Measurements from ENCODE around the gene ADARB1. TPM values are rescaled to one million over a fixed set of nuclear protein-coding genes. Genes with fewer than 3 reads are reported as not detected.

Gene ADARB1
- total RNA-seq, 1 experiment from 2014 or later: 12.1 TPM

DNA sequence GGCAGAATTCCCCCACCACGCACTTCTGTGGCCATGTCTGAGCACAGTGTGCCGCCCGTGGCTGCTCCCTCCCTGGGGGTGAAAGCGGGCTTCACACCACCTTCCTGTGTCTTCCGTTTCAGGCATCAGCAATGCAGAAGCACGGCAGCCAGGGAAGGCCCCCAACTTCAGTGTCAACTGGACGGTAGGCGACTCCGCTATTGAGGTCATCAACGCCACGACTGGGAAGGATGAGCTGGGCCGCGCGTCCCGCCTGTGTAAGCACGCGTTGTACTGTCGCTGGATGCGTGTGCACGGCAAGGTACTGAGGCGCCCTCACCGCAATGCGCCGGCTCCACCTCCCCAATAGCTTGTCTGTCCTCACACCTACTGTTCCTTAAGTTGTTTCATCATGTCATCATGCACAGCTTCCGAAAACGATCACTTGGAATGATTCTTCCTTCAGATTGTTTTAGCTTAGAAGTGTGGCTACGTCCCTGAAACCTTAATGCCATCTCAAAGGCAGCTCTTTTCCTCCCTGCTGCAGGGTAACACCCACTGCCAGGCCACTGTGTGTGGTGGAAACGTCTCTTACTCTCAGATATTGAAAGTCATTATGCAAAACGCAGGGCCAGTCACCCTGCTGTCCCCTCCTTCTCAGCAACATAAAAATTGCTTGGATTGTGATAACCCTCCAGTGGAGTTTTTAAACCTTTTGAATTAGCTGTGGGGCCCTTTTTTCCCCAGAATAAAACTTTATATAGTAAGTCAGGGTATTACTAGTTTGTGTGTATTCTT is 146.5 kb downstream of the ADARB1 start:
- Histone ChIP-seq H3K36me3 (ENCODE audit: low read depth) (no peaks in the 10 kb centered on the region), H3F3A (ENCODE audit: insufficient read depth, low read depth) (no peaks in the 10 kb centered on the region), H3K4me1 (replicated peaks; ENCODE audit: insufficient read depth) (no peaks in the 10 kb centered on the region), H3K4me3 (no peak overlapping the region), H4K20me1 (ENCODE audit: insufficient read depth) (no peaks in the 10 kb centered on the region), H3K9me2 (ENCODE audit: insufficient read depth) (no peaks in the 10 kb centered on the region), H3K27me3 (ENCODE audit: insufficient read depth, low read depth) (no peaks in the 10 kb centered on the region), H3K27ac (no peak overlapping the region), H3K79me2 (ENCODE audit: low read depth) (no peaks in the 10 kb centered on the region), H3K4me2 (no peak overlapping the region), H2AFZ (no peak overlapping the region), H3K9me3 (ENCODE audit: insufficient read depth, low read depth) (no peaks in the 10 kb centered on the region)
- intact Hi-C loops (cut with micrococcal nuclease; ENCODE audit: unreplicated experiment): no loop called here
- ChIA-PET CTCF (no interaction called here), POLR2A (ENCODE audit: unreplicated experiment) (no interaction called here)
- BruUV-seq (replicated peaks): no TSS peak
- TF ChIP-seq EZH2 (IDR thresholded peaks at IDR 0.05; ENCODE audit: low read depth): no peak
- DNase-seq: no peak

GRCh38 chr21:45222001-45222400 is 147.6 kb downstream of the ADARB1 start:
- Histone ChIP-seq H3K79me2 (ENCODE audit: low read depth) (no peaks in the 10 kb centered on the region), H3K4me1 (replicated peaks; ENCODE audit: insufficient read depth) (no peaks in the 10 kb centered on the region), H3K27me3 (ENCODE audit: insufficient read depth, low read depth) (no peaks in the 10 kb centered on the region), H4K20me1 (ENCODE audit: insufficient read depth) (no peaks in the 10 kb centered on the region), H3K4me3 (no peak overlapping the region), H3K9me3 (ENCODE audit: insufficient read depth, low read depth) (no peaks in the 10 kb centered on the region), H3K9me2 (ENCODE audit: insufficient read depth) (no peaks in the 10 kb centered on the region), H3F3A (ENCODE audit: insufficient read depth, low read depth) (no peaks in the 10 kb centered on the region), H3K27ac (no peak overlapping the region), H2AFZ (no peak overlapping the region), H3K4me2 (no peak overlapping the region), H3K36me3 (ENCODE audit: low read depth) (no peaks in the 10 kb centered on the region)
- POLR2A ChIA-PET (ENCODE audit: unreplicated experiment): no interaction called here
- intact Hi-C loops (cut with micrococcal nuclease; ENCODE audit: unreplicated experiment): no loop called here
- CTCF ChIA-PET: no interaction called here
- BruUV-seq (replicated peaks): no TSS peak
- DNase-seq: no peak
- TF ChIP-seq EZH2 (IDR thresholded peaks at IDR 0.05; ENCODE audit: low read depth) (no peak), CTCF (conservative IDR thresholded peaks at IDR 0.05) (no peak)

DNA sequence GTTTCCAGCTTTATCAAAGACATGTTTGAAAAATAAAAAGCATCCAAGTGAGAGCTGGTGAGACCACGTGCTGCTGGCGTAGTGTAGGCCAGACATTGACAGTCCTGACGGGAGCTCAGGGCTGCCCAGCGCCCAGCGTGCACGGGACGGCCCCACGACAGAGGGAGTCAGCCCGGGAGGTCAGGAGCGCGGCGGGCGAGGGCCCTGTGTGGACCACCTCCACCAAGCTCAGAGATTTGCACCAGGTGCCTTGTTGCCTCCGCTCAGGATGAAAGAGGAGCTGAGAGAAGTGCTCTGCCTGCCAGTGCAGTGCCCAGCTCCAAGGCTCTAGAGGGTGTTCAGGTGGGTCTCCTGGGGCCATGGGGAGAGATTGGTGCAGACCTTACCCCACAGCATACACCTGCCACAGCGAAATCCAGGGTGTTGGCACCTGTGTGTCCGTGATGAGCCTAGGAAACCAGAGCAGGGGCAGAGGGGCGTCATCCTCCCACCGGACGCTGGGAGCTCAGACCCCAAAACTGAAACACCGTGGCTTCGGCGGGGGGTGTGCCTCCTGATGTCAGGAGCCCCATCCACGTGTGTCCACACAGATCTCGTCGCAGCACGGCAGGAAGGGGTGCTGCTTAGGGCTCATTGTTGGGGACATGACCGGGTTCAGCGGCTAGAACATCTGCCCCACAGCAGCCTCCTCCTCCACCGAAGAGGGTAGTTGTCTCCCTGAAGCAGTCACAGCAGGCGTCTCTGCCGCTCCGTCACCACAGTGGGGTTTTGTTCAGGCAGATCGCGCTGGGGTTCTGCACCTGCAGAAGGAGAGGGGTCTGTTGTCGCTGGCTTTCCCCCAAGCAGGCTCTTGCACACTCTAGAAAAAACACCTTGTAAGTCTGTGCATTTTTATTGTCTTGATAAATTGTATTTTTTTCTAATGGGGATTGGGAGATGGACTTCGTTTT is 149.1 kb downstream of the ADARB1 start:
- CTCF ChIA-PET: no interaction called here
- H3K27me3 ChIP-seq (ENCODE audit: insufficient read depth, low read depth): no peaks in the 10 kb centered on the region
- H3K4me2 ChIP-seq: no peak overlapping the region
- BruUV-seq (replicated peaks): no TSS peak
- no peak for DNase-seq
- no peak overlapping the region for H3K4me3 ChIP-seq
- POLR2A ChIA-PET (ENCODE audit: unreplicated experiment): no interaction called here
- no peaks in the 10 kb centered on the region for H3K9me2 ChIP-seq (ENCODE audit: insufficient read depth)
- TF ChIP-seq EZH2 (IDR thresholded peaks at IDR 0.05; ENCODE audit: low read depth) (no peak), CTCF (conservative IDR thresholded peaks at IDR 0.05) (no peak)
- H3K4me1 ChIP-seq (replicated peaks; ENCODE audit: insufficient read depth): 0 out of 2 replicates have a peak, but pooled peaks cover 5% of the 10 kb centered on the region
- no peaks in the 10 kb centered on the region for H3K9me3 ChIP-seq (ENCODE audit: insufficient read depth, low read depth)
- H3K79me2 ChIP-seq (ENCODE audit: low read depth): no peaks in the 10 kb centered on the region
- no peak overlapping the region for H3K27ac ChIP-seq
- H4K20me1 ChIP-seq (ENCODE audit: insufficient read depth): no peaks in the 10 kb centered on the region
- H3K36me3 ChIP-seq (ENCODE audit: low read depth): no peaks in the 10 kb centered on the region
- H2AFZ ChIP-seq: no peak overlapping the region
- peaks cover 6% of the 10 kb centered on the region; the same call in 1 of the 2 replicates for H3F3A ChIP-seq (ENCODE audit: insufficient read depth, low read depth)
- intact Hi-C loops (cut with micrococcal nuclease; ENCODE audit: unreplicated experiment): no loop called here
